ENCODE results near the gene ARMS2. TPM values are rescaled to one million over a fixed set of nuclear protein-coding genes. Genes with fewer than 3 reads are reported as not detected.

Gene ARMS2
- total and polyA plus RNA-seq, 2 experiments from 2014 or later, result not detected

DNA sequence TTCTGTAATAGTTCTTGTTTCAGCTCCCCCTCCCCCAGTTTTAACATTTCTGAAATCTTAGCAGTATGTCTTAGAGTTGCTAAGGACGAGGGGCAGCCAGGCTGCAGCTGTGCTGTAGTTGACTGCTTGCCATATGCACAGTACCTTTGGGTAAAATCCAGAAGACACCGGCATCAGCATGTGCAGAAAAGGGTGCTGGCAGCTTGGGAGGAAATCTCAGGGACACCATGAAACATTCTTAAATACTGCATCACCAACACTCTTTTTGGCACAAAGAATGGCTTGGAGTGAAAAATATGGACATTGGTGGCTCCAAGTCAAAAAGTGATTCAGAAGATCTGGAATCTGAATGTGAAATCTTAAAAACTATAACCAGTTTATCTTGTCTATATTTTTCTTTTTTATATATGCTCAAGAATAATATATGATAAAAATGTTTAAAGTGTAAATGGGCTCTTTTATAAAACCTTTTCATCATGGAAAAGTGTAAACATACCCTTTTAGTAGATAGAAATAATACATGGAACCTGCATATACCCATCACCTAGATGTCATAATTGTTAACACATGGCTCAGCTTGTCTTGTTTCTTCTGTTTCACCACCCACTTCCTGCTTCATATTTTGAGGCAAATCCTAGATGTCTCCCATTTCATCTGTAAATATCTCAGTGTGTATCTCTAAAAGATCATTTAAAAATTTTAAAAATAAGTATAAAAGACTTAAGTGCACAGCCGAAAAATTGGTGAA, 34.4 kb upstream of the ARMS2 start:
- Histone ChIP-seq H3K4me3 (no peak overlapping the region), H3K4me2 (no peak overlapping the region), H3K27me3 (ENCODE audit: insufficient read depth) (no peaks in the 10 kb centered on the region), H3F3A (replicated peaks; ENCODE audit: low read depth) (no peaks in the 10 kb centered on the region), H3K79me2 (replicated peaks; ENCODE audit: insufficient read depth) (no peaks in the 10 kb centered on the region), H3K4me1 (ENCODE audit: insufficient read depth) (peaks cover 12% of the 10 kb centered on the region), H2AFZ (no peak overlapping the region), H3K36me3 (ENCODE audit: insufficient read depth) (no peaks in the 10 kb centered on the region), H3K9me2 (ENCODE audit: insufficient read depth) (no peaks in the 10 kb centered on the region), H3K27ac (ENCODE audit: low read depth) (no peak overlapping the region), H4K20me1 (replicated peaks; ENCODE audit: insufficient read depth) (0 out of 2 replicates have a peak, but pooled peaks cover 5% of the 10 kb centered on the region)
- ATAC-seq, result no peak
- H3K4me1 Mint-ChIP-seq, result peaks cover 10% of the 10 kb centered on the region; the same call in 2 of the 3 replicates
- H3K27me3 Mint-ChIP-seq (ENCODE audit: insufficient read depth, low read depth, poor library complexity), result peaks cover 2% of the 10 kb centered on the region
- H3K36me3 Mint-ChIP-seq (ENCODE audit: low read depth), result peaks cover 8% of the 10 kb centered on the region; the same call in 2 of the 3 replicates
- no peak for TF ChIP-seq NANOG (IDR thresholded peaks at IDR 0.05; ENCODE audit: borderline replicate concordance)
- no peak overlapping the region; the same call in 1 of the 2 replicates for H3K27ac Mint-ChIP-seq
- no peak overlapping the region for H3K4me3 Mint-ChIP-seq
- no peak for DNase-seq (ENCODE audit: low spot score)
- no peaks in the 10 kb centered on the region for H3K9me3 Mint-ChIP-seq

DNA sequence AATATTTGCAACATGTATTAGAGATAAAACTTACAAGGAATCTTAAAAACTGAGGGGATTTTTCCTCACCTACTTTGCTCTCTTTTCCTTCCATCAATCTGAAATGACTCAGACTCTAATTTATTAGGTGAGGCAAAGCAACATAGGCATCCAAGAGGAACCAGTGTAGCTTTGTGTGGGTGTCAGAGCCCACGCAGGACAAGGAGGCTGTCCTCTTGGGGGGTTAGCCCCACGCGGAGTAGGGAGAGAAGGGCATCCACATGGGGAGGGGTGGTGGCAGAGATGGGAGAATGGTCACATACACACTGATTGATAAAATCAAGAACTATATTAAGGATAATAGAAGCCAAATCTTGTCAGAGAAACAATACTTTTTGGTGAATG, 33.8 kb upstream of the ARMS2 start:
- H3K27ac Mint-ChIP-seq, result peak overlapping the region; percentile 50; the same call in 1 of the 2 replicates
- no peak overlapping the region for H3K27ac ChIP-seq (ENCODE audit: low read depth)

More for the DNA sequence above, 33.8 kb upstream of the ARMS2 start:
- Histone ChIP-seq H3F3A (replicated peaks; ENCODE audit: low read depth) (no peaks in the 10 kb centered on the region), H3K79me2 (replicated peaks; ENCODE audit: insufficient read depth) (no peaks in the 10 kb centered on the region), H3K4me3 (no peak overlapping the region), H2AFZ (no peak overlapping the region), H3K36me3 (ENCODE audit: insufficient read depth) (no peaks in the 10 kb centered on the region), H3K9me2 (ENCODE audit: insufficient read depth) (no peaks in the 10 kb centered on the region), H3K27me3 (ENCODE audit: insufficient read depth) (no peaks in the 10 kb centered on the region), H3K4me2 (no peak overlapping the region), H4K20me1 (replicated peaks; ENCODE audit: insufficient read depth) (0 out of 2 replicates have a peak, but pooled peaks cover 5% of the 10 kb centered on the region), H3K4me1 (ENCODE audit: insufficient read depth) (peaks cover 12% of the 10 kb centered on the region)
- no peak overlapping the region for H3K4me3 Mint-ChIP-seq
- H3K9me3 Mint-ChIP-seq, result no peaks in the 10 kb centered on the region
- peaks cover 8% of the 10 kb centered on the region; the same call in 2 of the 3 replicates for H3K36me3 Mint-ChIP-seq (ENCODE audit: low read depth)
- ATAC-seq (no peak), DNase-seq (ENCODE audit: low spot score) (no peak)
- TF ChIP-seq EZH2phosphoT487 (IDR thresholded peaks at IDR 0.05; ENCODE audit: unreplicated experiment) (no peak), EZH2 (IDR thresholded peaks at IDR 0.05; ENCODE audit: low read depth, unreplicated experiment) (no peak), ZNF114 (CRISPR knock-in tag; IDR thresholded peaks at IDR 0.05) (no peak), ZNF331 (CRISPR knock-in tag; IDR thresholded peaks at IDR 0.05; ENCODE audit: low read depth) (no peak), CREB1 (CRISPR knock-in tag; IDR thresholded peaks at IDR 0.05; ENCODE audit: low read depth) (no peak)
- TF ChIP-seq, protein P1, sequence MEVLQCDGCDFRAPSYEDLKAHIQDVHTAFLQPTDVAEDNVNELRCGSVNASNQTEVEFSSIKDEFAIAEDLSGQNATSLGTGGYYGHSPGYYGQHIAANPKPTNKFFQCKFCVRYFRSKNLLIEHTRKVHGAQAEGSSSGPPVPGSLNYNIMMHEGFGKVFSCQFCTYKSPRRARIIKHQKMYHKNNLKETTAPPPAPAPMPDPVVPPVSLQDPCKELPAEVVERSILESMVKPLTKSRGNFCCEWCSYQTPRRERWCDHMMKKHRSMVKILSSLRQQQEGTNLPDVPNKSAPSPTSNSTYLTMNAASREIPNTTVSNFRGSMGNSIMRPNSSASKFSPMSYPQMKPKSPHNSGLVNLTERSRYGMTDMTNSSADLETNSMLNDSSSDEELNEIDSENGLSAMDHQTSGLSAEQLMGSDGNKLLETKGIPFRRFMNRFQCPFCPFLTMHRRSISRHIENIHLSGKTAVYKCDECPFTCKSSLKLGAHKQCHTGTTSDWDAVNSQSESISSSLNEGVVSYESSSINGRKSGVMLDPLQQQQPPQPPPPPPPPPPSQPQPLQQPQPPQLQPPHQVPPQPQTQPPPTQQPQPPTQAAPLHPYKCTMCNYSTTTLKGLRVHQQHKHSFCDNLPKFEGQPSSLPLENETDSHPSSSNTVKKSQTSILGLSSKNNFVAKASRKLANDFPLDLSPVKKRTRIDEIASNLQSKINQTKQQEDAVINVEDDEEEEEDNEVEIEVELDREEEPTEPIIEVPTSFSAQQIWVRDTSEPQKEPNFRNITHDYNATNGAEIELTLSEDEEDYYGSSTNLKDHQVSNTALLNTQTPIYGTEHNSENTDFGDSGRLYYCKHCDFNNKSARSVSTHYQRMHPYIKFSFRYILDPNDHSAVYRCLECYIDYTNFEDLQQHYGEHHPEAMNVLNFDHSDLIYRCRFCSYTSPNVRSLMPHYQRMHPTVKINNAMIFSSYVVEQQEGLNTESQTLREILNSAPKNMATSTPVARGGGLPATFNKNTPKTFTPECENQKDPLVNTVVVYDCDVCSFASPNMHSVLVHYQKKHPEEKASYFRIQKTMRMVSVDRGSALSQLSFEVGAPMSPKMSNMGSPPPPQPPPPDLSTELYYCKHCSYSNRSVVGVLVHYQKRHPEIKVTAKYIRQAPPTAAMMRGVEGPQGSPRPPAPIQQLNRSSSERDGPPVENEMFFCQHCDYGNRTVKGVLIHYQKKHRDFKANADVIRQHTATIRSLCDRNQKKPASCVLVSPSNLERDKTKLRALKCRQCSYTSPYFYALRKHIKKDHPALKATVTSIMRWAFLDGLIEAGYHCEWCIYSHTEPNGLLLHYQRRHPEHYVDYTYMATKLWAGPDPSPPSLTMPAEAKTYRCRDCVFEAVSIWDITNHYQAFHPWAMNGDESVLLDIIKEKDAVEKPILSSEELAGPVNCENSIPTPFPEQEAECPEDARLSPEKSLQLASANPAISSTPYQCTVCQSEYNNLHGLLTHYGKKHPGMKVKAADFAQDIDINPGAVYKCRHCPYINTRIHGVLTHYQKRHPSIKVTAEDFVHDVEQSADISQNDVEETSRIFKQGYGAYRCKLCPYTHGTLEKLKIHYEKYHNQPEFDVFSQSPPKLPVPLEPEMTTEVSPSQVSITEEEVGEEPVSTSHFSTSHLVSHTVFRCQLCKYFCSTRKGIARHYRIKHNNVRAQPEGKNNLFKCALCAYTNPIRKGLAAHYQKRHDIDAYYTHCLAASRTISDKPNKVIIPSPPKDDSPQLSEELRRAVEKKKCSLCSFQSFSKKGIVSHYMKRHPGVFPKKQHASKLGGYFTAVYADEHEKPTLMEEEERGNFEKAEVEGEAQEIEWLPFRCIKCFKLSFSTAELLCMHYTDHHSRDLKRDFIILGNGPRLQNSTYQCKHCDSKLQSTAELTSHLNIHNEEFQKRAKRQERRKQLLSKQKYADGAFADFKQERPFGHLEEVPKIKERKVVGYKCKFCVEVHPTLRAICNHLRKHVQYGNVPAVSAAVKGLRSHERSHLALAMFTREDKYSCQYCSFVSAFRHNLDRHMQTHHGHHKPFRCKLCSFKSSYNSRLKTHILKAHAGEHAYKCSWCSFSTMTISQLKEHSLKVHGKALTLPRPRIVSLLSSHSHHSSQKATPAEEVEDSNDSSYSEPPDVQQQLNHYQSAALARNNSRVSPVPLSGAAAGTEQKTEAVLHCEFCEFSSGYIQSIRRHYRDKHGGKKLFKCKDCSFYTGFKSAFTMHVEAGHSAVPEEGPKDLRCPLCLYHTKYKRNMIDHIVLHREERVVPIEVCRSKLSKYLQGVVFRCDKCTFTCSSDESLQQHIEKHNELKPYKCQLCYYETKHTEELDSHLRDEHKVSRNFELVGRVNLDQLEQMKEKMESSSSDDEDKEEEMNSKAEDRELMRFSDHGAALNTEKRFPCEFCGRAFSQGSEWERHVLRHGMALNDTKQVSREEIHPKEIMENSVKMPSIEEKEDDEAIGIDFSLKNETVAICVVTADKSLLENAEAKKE (CRISPR knock-in tag; IDR thresholded peaks at IDR 0.05), result no peak
- TF ChIP-seq, protein P2, sequence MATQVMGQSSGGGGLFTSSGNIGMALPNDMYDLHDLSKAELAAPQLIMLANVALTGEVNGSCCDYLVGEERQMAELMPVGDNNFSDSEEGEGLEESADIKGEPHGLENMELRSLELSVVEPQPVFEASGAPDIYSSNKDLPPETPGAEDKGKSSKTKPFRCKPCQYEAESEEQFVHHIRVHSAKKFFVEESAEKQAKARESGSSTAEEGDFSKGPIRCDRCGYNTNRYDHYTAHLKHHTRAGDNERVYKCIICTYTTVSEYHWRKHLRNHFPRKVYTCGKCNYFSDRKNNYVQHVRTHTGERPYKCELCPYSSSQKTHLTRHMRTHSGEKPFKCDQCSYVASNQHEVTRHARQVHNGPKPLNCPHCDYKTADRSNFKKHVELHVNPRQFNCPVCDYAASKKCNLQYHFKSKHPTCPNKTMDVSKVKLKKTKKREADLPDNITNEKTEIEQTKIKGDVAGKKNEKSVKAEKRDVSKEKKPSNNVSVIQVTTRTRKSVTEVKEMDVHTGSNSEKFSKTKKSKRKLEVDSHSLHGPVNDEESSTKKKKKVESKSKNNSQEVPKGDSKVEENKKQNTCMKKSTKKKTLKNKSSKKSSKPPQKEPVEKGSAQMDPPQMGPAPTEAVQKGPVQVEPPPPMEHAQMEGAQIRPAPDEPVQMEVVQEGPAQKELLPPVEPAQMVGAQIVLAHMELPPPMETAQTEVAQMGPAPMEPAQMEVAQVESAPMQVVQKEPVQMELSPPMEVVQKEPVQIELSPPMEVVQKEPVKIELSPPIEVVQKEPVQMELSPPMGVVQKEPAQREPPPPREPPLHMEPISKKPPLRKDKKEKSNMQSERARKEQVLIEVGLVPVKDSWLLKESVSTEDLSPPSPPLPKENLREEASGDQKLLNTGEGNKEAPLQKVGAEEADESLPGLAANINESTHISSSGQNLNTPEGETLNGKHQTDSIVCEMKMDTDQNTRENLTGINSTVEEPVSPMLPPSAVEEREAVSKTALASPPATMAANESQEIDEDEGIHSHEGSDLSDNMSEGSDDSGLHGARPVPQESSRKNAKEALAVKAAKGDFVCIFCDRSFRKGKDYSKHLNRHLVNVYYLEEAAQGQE (IDR thresholded peaks at IDR 0.05; ENCODE audit: unreplicated experiment), result no peak
- peaks cover 10% of the 10 kb centered on the region; the same call in 2 of the 3 replicates for H3K4me1 Mint-ChIP-seq
- peaks cover 2% of the 10 kb centered on the region for H3K27me3 Mint-ChIP-seq (ENCODE audit: insufficient read depth, low read depth, poor library complexity)

Measured in GM23338 (cell line).